HG02798 (cell line): ENCODE results near the gene LRMDA.

ENCODE experiments used
- ATAC-seq: cut with Tn5 transposase; IDR thresholded peaks from one replicate; pipeline ENCODE4 v1.9.1; 2021; ENCODE audit warnings: mild to moderate bottlenecking; ENCODE audit not compliant: unreplicated experiment, poor library complexity

The LRMDA gene

GRCh38 chr10:75418293-75418692 lies 13.1 kb upstream of the LRMDA start:
- no peak for ATAC-seq

GRCh38 chr10:75418712-75419111 lies 12.7 kb upstream of the LRMDA start:
- no peak for ATAC-seq

GRCh38 chr10:75422913-75423312 lies 8.5 kb upstream of the LRMDA start:
- no peak for ATAC-seq

- ATAC-seq = no peak
These were observed 6.9 kb upstream of the LRMDA start for GRCh38 chr10:75424571-75424970.

- ATAC-seq = no peak
These were observed 5.9 kb upstream of the LRMDA start for GRCh38 chr10:75425291-75426079.

- no peak for ATAC-seq
These were observed 4.5 kb upstream of the LRMDA start for GRCh38 chr10:75426880-75427279.

- no peak for ATAC-seq
These were observed 3.5 kb upstream of the LRMDA start for GRCh38 chr10:75427951-75428350.

GRCh38 chr10:75428434-75429158 lies 2.8 kb upstream of the LRMDA start:
- ATAC-seq = peak; percentile 53

- no peak for ATAC-seq
These were observed 2.1 kb upstream of the LRMDA start for GRCh38 chr10:75429159-75429827.

GRCh38 chr10:75430000-75430763 lies 1.2 kb upstream of the LRMDA start:
- ATAC-seq = peak; percentile 45

GRCh38 chr10:75432176-75432575 lies 752 bp downstream of the LRMDA start:
- ATAC-seq = no peak

GRCh38 chr10:75432763-75433162 lies 1.3 kb downstream of the LRMDA start:
- ATAC-seq = no peak

- ATAC-seq = no peak
These were observed 1.8 kb downstream of the LRMDA start for GRCh38 chr10:75433216-75433615.

- ATAC-seq = no peak
These were observed 2.9 kb downstream of the LRMDA start for GRCh38 chr10:75434291-75434690.

- ATAC-seq = no peak
These were observed 3.9 kb downstream of the LRMDA start for GRCh38 chr10:75435291-75435690.

- no peak for ATAC-seq
These were observed 5.5 kb downstream of the LRMDA start for GRCh38 chr10:75436896-75437295.

GRCh38 chr10:75437693-75438092 lies 6.3 kb downstream of the LRMDA start:
- no peak for ATAC-seq

GRCh38 chr10:75438275-75438674 lies 6.9 kb downstream of the LRMDA start:
- ATAC-seq = no peak

- ATAC-seq = no peak
These were observed 8.4 kb downstream of the LRMDA start for GRCh38 chr10:75439811-75440210.

- ATAC-seq = no peak
These were observed 8.9 kb downstream of the LRMDA start for GRCh38 chr10:75440271-75440793.
